NCI-H2081 treated with DMSO at 0.1 percent for 48 hours (cell line): ENCODE data around the gene PLPP4.

ENCODE experiments used
- DNase-seq: peaks from one replicate; lab custom pipeline; 2025; lab: John Stamatoyannopoulos, UW

PLPP4 gene

DNA sequence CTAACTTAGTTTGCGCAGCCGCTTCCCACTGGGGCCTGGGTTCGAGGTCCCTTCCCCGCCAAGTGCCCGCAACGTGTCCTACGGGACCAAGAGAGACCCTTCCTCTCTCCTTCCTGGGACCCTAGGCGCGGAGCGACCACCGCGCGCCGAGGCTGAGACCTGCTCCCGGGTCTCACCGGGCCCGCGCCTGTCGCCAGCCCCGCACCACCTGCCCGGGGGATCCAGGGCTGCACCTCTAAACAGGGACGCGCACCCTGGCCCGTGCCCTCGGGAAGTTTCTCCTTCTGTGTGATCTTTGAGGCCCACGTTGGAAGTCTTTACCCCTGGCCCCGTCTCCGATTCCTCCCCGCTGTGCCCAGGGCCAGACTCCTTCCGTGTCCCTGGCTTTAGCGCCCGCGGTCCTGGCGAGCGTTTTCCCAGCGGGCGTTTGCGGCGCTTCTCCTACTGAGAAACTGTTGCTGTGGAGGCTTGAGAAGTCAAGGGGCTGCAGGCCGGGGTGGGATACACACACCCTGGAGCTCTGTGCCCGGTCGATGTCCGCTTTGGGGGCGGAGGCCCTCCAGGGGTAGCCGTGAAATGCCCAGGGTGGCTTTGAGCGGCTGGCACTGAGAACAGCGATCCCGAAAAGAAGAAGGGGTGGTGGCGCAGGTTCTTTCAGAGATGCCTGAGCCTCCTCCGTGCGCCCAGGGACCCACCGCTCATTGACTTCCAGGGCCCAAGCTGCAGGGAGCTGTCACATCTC, 575 bp downstream of the PLPP4 start:
- DNase-seq, result no peak

DNA sequence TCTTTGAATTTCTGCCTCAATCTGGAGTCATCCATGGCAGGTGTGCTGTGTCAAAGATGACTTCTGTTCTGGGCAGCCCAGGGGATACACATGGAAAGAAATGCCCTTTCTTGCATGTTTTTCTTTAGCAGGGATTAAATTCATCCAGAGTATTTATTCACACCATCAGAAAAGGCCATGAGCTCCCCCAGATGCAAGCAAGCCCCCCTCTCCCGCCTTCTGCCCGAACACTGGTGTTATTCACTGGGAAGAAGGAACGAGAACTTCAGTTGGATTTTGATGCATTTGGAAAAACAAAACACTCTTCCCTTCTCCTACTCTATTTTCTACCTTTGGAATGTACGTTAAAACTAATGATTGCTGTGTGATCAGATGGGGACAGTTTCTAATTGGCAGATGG, 1.4 kb downstream of the PLPP4 start:
- no peak for DNase-seq

DNA sequence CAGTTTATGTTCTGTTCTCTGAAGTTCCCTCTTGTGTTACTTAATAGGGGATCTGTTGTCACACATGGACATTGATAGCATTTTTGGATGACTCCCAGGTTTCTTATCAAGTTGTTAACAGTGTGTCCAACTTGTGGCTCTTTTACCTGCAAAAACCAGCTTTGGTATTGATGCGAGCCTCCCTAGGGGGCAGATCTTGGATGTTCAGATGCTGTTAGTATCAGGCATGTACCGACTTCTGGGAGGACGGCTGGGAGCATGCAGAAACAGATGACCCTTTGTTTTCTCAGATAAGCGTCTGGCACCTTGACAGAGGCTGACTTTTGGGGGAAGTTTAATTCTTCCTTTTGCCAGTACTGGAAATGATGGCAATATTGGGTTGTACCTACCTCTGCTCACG, 2.2 kb downstream of the PLPP4 start:
- DNase-seq, result no peak

DNA sequence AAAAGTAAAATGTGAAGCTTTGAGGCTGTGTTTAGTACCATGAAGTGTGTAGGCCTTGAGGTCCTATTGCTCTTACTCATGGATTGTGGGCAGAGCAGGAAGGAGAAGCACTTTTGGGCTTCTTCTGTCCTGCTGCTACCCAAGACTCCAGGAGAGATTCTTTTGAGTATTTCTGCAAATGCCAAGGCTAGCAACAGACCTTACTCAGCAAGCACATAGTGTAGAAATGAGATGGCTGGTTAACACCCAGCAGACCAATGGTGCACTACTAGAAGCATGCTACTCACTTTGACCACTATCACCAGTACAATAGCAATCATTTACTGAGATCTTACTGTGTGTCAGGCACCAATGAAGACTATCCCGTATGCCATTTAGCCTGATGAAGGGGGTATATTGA, 3.2 kb downstream of the PLPP4 start:
- DNase-seq, result no peak

DNA sequence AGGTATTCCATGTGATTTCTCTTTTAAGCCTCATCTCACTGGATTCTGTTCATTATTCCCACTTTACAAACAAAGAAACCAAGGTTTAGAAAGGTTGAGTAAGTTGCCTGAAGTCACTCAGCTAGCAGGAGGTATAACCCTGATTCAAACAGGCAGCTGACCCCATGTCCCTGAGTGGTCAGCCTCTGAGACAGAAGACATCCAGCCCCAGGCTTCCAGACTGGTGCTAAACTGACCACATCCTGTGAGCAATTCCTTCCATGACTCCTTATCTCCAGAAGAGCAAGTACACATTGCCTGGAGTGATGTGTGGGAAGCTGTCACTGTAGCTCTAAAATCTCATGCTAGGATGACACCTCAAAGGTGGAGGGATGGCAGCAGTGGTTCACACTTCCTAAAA, 3.7 kb downstream of the PLPP4 start:
- DNase-seq, result no peak

DNA sequence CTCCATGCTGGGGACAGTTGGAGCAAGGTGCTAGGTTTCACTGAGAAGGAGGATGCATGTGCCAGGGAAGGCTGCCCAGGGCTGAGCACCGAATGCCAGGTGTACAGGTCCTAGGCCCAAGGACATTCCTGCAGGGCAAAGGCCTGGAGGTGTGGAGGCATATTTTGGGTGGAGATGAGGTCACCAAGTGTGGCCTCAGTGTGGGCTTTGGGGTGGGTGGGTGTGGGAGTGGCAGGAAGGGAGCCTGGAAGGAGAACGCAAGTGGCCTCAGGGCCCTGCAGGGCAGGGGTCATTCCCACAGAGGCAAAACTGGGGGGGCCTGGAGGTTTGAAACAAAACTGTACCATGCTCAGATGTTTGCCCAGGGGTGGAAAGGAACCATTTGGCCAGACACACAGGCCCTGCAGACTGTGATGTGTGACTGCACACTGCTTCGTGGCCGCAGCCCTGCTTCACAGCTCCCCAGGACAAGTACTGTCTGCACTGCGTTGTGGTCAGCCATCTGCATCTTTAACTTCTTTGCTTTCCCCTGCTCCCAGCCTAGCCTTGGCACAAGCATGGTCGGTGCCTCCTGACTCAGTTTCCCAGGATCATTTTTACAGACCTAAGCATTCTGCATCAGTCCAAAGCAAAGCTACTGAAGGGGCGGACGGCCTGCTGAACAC, 5.1 kb downstream of the PLPP4 start:
- DNase-seq, result no peak

DNA sequence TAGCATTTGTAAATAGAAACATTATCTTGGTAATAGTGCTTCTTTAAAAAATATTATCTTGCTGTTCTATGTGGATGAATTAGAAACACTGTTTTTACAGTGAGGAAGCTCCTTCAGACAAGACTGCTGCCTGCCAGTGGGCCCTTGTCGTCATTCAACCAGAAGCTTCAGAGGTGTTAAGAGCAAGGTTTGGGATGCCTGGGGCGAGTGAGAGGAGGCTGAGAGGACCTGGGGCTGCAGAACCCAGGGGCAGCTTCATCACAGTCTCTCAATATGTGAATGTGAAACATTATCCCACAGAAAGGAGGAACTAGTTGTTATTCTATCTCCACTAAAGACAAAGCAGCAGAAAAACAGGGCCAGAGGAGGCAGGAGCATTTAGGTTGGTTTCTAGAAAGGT, 8.1 kb downstream of the PLPP4 start:
- DNase-seq, result no peak

DNA sequence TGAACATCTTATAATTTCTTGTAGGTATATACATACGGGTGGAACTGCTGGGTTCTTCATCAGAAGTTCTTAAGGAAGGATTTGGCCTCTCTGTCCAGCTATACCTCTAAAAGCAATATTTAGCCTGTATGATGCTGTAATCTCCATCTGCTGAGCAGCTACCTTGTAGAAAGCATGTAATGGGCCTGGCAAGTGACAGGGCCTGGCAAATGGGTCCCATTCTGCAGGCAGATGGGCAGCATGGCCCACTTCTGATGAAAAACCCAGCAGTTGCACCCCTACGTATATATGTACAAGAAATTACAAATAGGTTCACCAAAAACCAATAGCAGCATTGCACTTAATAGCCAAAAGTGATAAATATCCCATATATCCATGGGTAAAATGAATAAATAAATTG, 9.0 kb downstream of the PLPP4 start:
- no peak for DNase-seq

DNA sequence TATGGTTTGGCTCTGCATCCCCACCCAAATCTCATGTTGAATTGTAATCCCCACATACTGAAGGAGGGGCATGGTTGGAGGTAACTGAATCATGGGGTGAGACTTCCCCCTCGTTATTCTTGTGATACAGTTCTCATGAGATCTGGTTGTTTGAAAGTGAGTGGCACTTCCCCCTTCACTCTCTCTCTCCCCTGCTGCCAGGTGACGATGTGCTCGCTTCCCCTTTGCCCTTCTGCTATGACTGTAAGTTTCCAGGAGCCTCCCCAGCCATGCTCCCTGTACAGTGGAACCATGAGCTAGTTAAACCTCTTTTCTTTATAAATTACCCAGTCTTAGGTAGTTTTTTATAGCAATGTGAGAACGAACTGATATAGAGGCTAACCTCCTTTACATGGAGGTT, 16.6 kb downstream of the PLPP4 start:
- no peak for DNase-seq

DNA sequence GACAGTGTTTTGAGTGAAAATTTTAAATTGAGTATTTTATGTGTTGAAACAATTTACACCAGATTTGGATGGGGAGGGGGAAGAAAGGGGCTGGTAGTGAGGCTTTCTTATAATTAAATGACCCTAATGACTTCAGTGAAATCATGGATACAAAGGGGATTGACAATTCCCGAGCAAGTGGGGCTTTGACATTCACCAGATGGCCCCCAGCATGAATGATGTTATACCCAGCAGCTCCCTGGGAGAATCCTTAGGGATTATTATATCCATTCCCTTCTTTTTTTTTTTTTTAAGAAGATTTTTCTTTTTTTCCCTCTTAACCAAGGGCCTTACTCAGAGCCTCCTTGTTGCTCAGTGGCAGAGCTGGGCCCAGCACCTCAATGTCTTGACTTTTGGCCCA, 17.9 kb downstream of the PLPP4 start:
- no peak for DNase-seq

DNA sequence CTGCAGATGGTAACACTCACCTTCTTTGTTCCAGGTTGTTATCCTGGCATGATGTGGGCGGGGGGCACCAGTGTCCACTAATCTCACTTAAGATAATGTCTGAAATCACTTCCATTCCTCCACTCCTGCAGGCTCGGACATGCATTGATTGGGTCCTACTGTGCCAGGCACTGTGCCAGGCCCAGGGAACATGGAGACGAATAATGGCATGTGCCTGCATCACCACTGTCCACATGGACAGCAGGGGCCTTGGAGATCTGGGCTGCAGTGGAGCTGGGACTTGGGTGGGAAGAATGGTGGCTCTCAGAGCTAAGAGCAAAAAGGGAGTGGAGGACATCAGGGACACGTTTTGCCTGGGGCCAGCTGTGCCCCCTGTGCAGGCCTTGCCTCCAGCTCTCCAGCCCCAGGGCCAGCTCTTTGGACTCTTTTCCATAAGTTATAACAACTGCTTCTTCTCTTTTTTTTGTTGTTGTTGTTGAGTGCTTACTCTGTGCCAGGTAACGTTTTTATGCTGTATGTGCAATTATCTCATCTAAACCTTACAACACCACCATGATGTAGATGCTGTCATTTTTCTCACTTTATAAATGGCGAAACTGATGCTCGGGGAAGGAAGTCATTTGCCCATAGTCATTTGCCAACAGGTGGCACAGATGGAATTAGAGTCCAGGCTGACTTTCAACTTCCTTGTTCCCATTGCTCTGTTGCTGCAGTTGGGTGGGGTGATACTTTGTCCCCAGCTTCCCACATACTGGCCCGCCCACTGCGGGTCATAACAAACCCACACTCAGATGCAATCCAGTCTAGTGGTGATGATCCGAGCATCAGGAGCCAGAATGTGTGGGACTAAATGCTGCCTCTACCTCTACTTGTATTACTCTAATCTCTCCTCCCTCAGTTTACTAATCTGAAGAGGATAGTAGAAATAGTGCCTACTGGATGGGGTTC, 19.1 kb downstream of the PLPP4 start:
- no peak for DNase-seq

DNA sequence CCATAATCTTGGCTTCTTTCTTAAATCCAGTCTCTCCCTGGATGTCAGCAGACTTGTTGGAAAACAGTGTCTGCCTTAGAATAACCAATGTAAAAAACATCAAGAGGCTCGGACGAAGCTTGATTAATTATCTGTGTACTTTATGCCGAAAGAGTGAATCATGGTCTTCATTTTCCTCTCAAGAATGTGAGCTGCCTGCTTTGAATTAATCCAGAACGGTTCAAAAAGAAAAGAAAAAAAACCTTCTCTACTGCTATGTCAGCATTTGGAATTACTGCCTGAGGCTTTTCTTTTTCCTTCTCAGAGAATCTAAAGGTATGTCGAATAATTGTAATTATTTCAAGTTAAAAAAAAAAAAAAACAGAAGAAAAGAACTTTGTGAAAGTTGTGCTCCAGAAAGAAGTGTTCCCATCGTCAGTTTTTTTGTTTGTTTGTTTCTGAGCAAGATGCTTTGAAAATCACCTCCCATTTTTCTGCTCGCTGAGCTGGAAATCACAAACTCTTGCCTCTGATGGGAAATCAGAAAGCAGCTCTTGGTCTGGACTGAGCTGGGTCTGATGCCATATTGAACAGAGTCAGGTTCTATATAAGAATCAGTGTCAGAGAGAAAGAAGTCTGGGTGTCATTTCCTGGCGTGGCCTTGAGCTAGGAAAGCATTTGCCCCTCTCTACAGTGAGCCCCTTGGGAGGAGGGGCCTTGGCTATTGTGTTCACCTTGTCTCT, 20.2 kb downstream of the PLPP4 start:
- DNase-seq, result no peak

DNA sequence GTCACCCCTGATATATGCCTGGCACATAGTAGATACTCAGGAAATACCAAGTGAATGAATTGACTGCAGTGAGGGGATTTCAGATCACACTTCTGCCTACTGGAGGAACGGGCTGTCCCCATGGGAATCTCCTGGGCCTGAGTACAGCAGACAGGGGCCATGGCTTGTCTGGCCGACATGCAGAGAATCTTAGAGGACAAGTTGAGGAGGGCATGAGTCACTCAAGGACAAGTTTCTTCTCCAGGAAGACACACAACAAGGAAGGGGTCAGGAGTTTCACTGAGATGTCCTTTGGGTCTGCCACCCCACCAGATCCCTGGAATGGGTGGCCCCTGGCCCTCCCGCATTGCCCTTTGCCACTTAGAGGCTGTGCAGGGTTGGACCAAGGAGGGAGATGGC, 20.7 kb downstream of the PLPP4 start:
- DNase-seq, result no peak

DNA sequence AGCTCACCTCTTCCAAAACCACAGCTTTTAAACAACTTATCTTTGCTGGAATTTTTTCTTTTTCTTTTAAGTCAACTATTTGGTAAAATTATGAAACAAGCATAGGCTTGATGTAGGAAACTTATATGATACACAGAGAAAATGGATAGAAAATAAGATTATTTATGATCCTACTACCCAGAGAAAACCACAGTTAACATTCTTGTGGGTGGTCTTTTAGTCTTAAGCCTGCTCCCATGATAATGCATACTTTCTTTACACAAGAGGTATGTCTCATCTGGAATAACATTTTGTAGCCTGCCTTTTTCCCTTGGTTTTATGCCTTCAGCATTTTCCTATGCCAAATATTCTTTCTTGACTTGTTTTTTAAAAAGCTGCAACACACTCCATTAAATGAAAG, 21.4 kb downstream of the PLPP4 start:
- no peak for DNase-seq

DNA sequence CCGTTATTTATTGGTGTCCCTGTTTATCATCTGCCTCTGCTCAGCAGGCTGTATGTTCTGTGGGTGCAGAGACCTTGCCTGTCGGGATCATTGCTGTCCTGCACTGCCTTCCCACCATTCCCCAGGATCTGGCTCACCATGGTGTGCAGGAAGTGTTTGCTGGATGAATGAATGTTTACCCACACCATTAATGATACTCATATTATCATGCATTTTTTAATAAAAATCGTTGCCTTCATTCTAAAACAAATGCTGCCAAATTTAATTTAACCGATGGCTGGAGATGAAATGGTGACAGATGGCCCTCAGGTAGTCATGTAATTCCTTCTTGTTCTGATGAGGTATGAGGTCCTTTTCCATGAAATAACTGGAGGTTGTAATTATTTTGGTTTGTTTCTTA, 22.5 kb downstream of the PLPP4 start:
- no peak for DNase-seq

DNA sequence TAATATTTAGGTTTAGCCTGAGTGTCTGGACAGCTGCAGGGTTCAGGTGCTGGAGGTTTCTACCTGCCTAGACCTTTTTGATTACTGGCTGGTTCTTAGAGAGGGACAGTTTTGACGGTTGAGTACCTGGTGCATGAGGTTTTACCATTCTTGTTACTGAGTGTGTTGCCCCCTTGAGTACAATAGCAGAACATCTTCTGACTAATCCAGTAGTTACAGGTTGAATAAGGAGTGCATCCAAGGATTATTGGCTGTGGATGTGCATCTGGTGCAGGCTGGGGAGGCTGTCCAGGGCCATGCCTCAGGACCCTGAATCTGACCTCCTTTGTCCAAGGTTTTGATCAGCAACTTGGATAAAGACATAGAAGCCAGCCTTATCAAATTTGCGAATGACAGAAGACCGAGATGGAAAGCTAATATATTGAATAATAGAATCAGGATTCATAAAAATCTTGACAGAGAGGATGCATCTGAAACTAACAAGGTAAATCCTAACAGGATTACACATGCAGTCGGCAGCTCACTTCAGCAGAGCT, 23.1 kb downstream of the PLPP4 start:
- DNase-seq, result no peak

DNA sequence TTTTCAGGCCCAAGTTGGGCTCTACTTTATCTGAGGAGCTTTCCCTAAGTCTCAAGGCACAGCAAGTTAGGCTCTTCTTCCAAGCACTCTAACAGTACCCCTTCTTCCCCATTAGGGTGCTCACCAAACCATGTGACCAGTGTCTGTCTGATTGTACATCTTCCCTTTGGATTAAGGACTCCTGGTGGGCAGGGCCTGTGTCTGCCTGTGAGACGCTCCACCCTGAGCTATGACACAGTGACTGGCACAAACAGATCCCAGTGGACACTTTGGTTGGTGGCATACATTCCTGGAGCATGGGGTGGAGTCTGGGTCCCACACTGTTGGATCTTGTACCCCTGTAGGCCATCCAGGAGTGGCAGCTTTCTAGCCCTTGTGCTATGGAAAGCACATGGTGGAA, 23.8 kb downstream of the PLPP4 start:
- DNase-seq, result no peak

DNA sequence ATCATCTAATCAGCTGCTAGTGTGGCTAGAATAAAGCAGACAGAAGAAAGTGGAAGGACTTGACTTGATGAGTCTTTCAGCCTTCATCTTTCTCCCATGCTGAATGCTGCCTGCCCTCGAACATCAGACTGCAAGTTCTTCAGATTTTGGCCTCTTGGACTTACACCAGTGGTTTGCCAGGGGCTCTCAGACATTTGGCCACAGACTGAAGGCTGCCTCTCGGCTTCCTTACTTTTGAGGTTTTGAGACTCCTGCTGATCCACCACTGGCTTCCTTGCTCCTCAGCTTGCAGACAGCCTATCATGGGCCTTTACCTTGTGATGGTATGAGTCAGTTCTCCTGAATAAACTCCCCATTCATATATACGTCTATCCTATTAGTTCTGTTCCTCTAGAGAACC, 26.0 kb downstream of the PLPP4 start:
- DNase-seq, result no peak

DNA sequence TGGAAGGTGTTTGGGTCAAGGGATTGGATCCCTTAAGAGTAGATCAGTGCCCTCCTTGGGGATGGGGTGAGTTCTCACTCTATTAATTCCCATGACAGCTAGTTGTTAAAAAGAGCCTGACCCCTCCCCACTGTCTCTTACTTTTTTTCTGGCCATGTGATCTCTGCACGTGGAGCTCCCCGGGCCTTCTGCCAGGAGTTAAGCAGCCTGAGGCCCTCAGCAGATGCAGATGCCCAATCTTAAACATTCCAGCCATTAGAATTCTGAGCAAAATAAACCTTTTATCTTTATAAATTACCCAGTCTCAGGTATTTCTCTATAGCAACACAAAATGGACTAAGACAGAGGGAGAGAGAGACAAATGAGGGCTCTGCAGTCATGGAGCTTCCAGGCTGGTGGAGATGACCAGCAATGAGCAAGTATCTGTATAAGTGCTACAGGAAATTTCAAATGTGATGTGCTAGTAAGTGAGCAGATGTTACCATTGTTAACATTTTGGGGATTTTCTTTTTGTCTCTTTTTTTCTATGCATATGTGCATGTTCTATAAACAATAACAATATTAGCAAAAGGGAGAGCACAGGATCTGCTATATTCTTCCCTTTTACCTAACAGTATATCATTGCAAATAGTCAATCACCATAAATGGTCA, 26.7 kb downstream of the PLPP4 start:
- no peak for DNase-seq

DNA sequence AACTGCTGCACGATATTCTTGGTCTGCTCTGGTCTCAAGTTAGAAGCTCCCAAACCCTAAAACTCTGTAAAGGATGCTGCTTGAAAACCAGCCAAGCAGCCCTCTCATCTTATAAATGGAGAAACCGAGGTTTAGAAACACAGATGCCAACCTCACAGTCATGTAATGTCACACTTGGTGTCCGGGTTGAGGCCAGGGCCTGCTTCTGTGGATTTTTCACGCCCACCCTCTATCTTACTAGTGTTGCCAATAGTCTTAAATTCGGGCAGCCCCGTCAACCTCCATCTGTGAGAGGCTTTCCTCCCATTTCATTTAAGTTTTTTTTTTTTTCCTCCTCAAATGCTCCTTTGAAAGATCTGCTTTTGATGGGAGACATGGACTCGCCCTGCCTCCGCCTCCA, 28.9 kb downstream of the PLPP4 start:
- no peak for DNase-seq

DNA sequence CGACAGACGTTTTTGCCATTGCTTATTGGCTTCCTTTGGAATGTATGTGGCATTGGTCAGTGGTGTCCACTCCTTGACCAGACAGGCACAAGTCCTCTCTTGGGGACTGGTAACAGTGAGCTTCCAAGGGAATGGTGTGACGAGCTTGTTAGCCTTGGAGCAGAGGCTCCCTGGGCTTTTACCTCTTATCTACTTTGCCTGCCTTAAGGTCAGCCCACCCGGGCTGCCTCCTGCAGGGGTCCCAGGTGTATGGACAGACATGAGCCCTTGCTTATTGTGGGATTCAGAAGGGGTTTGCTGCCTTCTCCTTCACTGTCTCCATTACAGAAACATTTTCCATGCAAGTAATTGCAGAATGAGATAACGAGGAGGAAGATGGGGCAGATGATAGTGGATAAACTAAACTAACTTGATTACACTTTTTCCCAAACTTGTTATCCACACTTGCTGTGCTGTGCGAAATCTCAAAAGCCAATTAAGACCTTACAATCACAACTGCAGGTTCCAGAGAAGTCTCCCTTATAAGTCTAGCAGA, 29.7 kb downstream of the PLPP4 start:
- no peak for DNase-seq
